HepG2 (cell line): ENCODE data around the gene CELF4. TPM values are rescaled to one million over a fixed set of nuclear protein-coding genes. Genes with fewer than 3 reads are reported as not detected.

Experiments
- ATAC-seq: fragments of 200-7000 bp; cut with Tn5 transposase; 3 replicates; pipeline ENCODE4 v1.9.1; 2020; ENCODE audit warnings: mild to moderate bottlenecking, moderate library complexity
- BruUV-seq: library from RNA; stranded (reverse); fragments of 400-500 nt; replicated peaks from 2 replicates; lab custom pipeline; 2021; lab: Mats Ljungman, UMichigan
- CTCF ChIA-PET: fragments of 300-600 bp; formaldehyde crosslinking; extraction: SDS; loops from one replicate; lab custom pipeline; 2021; ENCODE audit warnings: low total read pairs, inconsistent platforms, low intra/inter-chr PET ratio; lab: Yijun Ruan, JAX
- POLR2A ChIA-PET: fragments of 350-600 bp; sonication (Branson Sonifier 250); formaldehyde crosslinking; loops from one replicate; lab custom pipeline; 2020; ENCODE audit warnings: antibody characterized with exemption, inconsistent platforms; lab: Yijun Ruan, JAX
- DNase-seq: peaks from one replicate; pipeline ENCODE4 v3.0.0-alpha.2; 2015; ENCODE audit warnings: low spot score
- FAIRE-seq: peaks from 3 replicates; lab custom pipeline; 2011; peaks lifted over from hg19 to GRCh38; lab: Jason Lieb, UNC
- H2AFZ ChIP-seq: one replicate; pipeline ENCODE4 v1.6.1; 2011; ENCODE audit warnings: low read length, inconsistent platforms
- H3K27ac ChIP-seq: fragments of 300-600 bp; 3 replicates; pipeline ENCODE4 v1.8.0; 2011; ENCODE audit warnings: mixed run types, mild to moderate bottlenecking, mixed read lengths, low read length, inconsistent platforms; ENCODE audit not compliant: insufficient read depth; ENCODE audit errors: extremely low read length
- H3K27me3 ChIP-seq, 2 experiments: fragments of 200-600 bp in 1 of 2; 2 replicates in 1 of 2; 3 replicates in 1 of 2; pipeline versions ENCODE4 v1.6.0 to v1.8.0; 2011; ENCODE audit warnings: low read length in 2 of 2, mild to moderate bottlenecking in 2 of 2, moderate library complexity in 2 of 2, inconsistent platforms in 1 of 2; ENCODE audit not compliant: insufficient read depth in 2 of 2, control insufficient read depth in 1 of 2
- H3K36me3 ChIP-seq, 2 experiments: fragments of 200-600 bp in 1 of 2; replicated peaks in 1 of 2; 2 replicates in 1 of 2; 3 replicates in 1 of 2; pipeline versions ENCODE4 v1.5.1 to v1.8.0; 2011; ENCODE audit warnings: low read length in 2 of 2, inconsistent platforms in 1 of 2; ENCODE audit not compliant: insufficient read depth in 2 of 2, control insufficient read depth in 1 of 2
- H3K4me1 ChIP-seq: 2 replicates; pipeline ENCODE4 v1.5.1; 2012; ENCODE audit warnings: low read length, inconsistent platforms; ENCODE audit not compliant: insufficient read depth
- H3K4me2 ChIP-seq: 2 replicates; pipeline ENCODE4 v1.6.0; 2011; ENCODE audit warnings: low read depth, low read length, inconsistent platforms
- H3K4me3 ChIP-seq, 3 experiments: fragments of 200-600 bp in 1 of 3; sonication (generic), shearing (Covaris generic) in 1 of 3; replicated peaks in 1 of 3; 2 replicates each; pipeline ENCODE4 v1.5.1; 2011 to 2016; ENCODE audit warnings: low read length in 3 of 3, inconsistent platforms in 2 of 3, low read depth in 2 of 3, mild to moderate bottlenecking in 2 of 3, control low read depth in 1 of 3, mixed read lengths in 1 of 3; ENCODE audit not compliant: insufficient read depth in 1 of 3
- H3K79me2 ChIP-seq: one replicate; pipeline ENCODE4 v1.6.1; 2011; ENCODE audit warnings: low read length, inconsistent platforms; ENCODE audit not compliant: insufficient read depth
- H3K9ac ChIP-seq: 2 replicates; pipeline ENCODE4 v1.6.0; 2011; ENCODE audit warnings: mild to moderate bottlenecking, low read depth, low read length, inconsistent platforms; ENCODE audit not compliant: insufficient read depth
- H3K9me3 ChIP-seq: 2 replicates; pipeline ENCODE4 v1.5.1; 2012; ENCODE audit warnings: mild to moderate bottlenecking, low read length
- H4K20me1 ChIP-seq: 2 replicates; pipeline ENCODE4 v1.6.0; 2011; ENCODE audit warnings: inconsistent platforms, mild to moderate bottlenecking, low read length, moderate library complexity; ENCODE audit not compliant: insufficient read depth
- GATAD2A ChIP-seq: IDR thresholded peaks from 2 replicates; pipeline ENCODE4 v1.6.1; 2016
- ZFP36L2 ChIP-seq: sonication (generic); formaldehyde crosslinking; IDR thresholded peaks from 2 replicates; pipeline ENCODE4 v1.4.0; 2020; ENCODE audit warnings: missing genetic modification reagents
- ZNF30 ChIP-seq: sonication (generic); formaldehyde crosslinking; IDR thresholded peaks from 2 replicates; pipeline ENCODE4 v1.5.0; 2020; ENCODE audit warnings: mild to moderate bottlenecking, missing genetic modification reagents
- WGBS: methylation state at CpG from one replicate; pipeline ENCODE4 v1.1.6; 2017; ENCODE audit warnings: low lambda C conversion rate; 5-methylcytosine and 5-hydroxymethylcytosine counted together
- in situ Hi-C: cut with HindIII; loops from 2 replicates; pipeline ENCODE4 v1.10.0; 2017; ENCODE audit warnings: low pct_unique_long_range_greater_than_20kb; ENCODE audit not compliant: extremely low pct_ligation_motif_present
- intact Hi-C: fragments of 100-400 bp; cut with micrococcal nuclease; formaldehyde crosslinking; loops from one replicate; pipeline ENCODE4 v1.10.0; 2022; ENCODE audit not compliant: unreplicated experiment
- polyA plus RNA-seq, 8 experiments: library from polyadenylated mRNA; depleted of rRNA in 3 of 8; stranded (reverse) in 7 of 8; unstranded in 1 of 8; fragments of >200 nt; fragmentation: Illumina TruSeq in 4 of 8; extraction: Trizol in 4 of 8; gene quantifications; 2 replicates each; pipeline versions ENCODE4 v1.2.1 to v1.2.3, GENCODE V29; 2011 to 2016; ENCODE audit warnings: low read depth in 4 of 8, missing spikeins in 1 of 8, mixed read lengths in 1 of 8; ENCODE audit not compliant: insufficient read depth in 1 of 8
- total RNA-seq, 5 experiments: library from RNA; depleted of rRNA; stranded (reverse); fragments of >200 nt; fragmentation: Illumina TruSeq; extraction: Trizol; gene quantifications; 2 replicates each; pipeline ENCODE4 v1.2.3, GENCODE V29; 2016; ENCODE audit warnings: low read depth in 1 of 5
- TF ChIP-seq, protein P1 (sequence below): sonication (generic); formaldehyde crosslinking; IDR thresholded peaks from 2 replicates; pipeline ENCODE4 v1.4.0; 2020; ENCODE audit warnings: missing genetic modification reagents

Gene CELF4
- total and polyA plus RNA-seq, 2 of the 13 experiments (the other 11 are each of a cell fraction or from before 2014, with no cell fraction given) = not detected

DNA sequence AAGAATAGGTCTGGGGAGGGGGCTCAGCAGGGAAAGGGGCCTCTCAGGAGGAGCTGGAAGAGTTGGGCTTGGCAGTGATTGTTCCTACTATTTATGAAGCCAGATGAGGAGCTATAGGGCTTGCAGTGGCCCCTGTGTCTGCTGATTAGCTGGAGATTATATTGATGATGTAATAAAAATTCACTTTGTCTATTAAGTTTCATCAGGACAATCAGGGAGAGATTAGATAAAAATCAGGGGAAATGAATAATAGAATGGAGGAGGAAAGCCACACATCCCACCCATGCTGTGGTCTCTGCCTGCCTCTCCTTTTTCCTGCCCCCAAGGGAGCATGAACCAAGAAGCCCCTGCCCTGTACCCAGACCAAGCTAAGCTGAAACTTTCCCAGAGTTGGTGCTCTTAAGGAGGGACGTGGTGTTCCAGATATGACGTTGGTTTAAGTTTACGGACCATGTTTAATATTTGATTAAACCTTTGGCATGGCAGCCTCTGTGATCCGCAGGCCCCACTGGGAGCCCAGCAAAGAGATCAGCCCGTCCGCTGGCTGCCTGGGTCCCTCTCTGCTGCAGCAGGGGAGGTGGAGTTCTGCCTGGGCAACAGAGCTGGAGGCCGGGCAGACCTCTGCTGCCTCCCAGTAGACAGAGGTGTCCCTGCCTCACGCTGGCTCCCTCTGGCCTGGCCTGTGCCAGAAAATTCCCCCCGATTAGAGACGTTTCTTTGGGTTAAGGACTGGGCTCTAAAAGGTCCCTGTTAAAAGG, 15.3 kb downstream of the CELF4 start:
- in situ Hi-C loops = no loop called here
- no peak overlapping the region for H3K27ac ChIP-seq
- TF ChIP-seq ZNF30 (CRISPR knock-in tag) (no peak), GATAD2A (no peak)
- TF ChIP-seq, protein P1, sequence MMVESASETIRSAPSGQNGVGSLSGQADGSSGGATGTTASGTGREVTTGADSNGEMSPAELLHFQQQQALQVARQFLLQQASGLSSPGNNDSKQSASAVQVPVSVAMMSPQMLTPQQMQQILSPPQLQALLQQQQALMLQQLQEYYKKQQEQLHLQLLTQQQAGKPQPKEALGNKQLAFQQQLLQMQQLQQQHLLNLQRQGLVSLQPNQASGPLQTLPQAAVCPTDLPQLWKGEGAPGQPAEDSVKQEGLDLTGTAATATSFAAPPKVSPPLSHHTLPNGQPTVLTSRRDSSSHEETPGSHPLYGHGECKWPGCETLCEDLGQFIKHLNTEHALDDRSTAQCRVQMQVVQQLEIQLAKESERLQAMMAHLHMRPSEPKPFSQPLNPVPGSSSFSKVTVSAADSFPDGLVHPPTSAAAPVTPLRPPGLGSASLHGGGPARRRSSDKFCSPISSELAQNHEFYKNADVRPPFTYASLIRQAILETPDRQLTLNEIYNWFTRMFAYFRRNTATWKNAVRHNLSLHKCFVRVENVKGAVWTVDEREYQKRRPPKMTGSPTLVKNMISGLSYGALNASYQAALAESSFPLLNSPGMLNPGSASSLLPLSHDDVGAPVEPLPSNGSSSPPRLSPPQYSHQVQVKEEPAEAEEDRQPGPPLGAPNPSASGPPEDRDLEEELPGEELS (CRISPR knock-in tag) = no peak
- H3K4me3 ChIP-seq = no peak overlapping the region
- ChIA-PET POLR2A (no interaction called here), CTCF (no interaction called here)
- peaks cover 0 to 45% of the 10 kb centered on the region in 2 experiments; a peak in 4 of 5 replicates for H3K27me3 ChIP-seq
- H3K79me2 ChIP-seq = no peaks in the 10 kb centered on the region
- H2AFZ ChIP-seq = no peak overlapping the region
- no peaks in the 10 kb centered on the region for H4K20me1 ChIP-seq
- DNase-seq (no peak), ATAC-seq (no peak), FAIRE-seq (no peak)
- H3K4me1 ChIP-seq = no peaks in the 10 kb centered on the region
- intact Hi-C loops = no loop called here
- WGBS = 15% methylated on average over 5 of the region's 10 CpGs
- no TSS peak for BruUV-seq
- H3K36me3 ChIP-seq = no peaks in the 10 kb centered on the region
- H3K9ac ChIP-seq = no peak overlapping the region
- H3K9me3 ChIP-seq = no peaks in the 10 kb centered on the region
- H3K4me2 ChIP-seq = no peak overlapping the region

DNA sequence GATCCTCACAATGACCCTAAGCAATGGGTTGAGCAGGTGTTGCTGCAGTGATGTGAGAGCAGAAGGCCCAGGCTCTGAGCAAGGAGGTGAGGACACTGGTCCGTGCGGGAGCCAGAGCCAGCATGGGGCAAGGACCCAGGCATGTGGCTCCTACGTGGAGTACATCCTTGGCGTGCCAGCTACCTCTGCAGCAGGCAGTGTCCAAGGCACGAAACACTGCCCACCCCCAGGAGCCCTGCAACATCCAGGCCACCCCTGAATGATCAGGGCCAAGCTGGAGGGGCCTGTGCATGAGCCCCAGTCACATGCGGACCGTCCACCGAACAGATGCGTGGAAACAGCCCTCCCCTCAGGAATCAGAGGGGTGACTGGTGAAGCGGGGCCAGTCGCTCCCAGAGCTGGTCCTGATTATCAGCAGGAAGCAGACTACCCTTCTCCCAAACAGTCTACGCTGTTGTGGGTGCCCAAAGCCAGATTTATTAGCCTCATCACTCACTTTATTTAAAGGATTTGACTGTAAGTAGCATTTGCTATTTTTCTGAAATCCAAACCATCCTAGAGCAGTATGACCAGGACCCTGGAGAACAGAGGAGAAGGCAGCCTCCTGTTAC, 16.8 kb downstream of the CELF4 start:
- Histone ChIP-seq H3K79me2 (no peaks in the 10 kb centered on the region), H3K9me3 (no peaks in the 10 kb centered on the region), H4K20me1 (no peaks in the 10 kb centered on the region), H3K36me3 (no peaks in the 10 kb centered on the region), H3K27ac (no peak overlapping the region), H3K9ac (no peak overlapping the region), H3K27me3 (peaks cover 0 to 49% of the 10 kb centered on the region in 2 experiments; a peak in 4 of 5 replicates), H2AFZ (no peak overlapping the region), H3K4me3 (no peak overlapping the region), H3K4me2 (no peak overlapping the region), H3K4me1 (no peaks in the 10 kb centered on the region)
- intact Hi-C loops = no loop called here
- TF ChIP-seq ZFP36L2 (CRISPR knock-in tag) = no peak
- DNase-seq (no peak), ATAC-seq (no peak), FAIRE-seq (no peak)
- CTCF ChIA-PET = no interaction called here
- in situ Hi-C loops = no loop called here
- BruUV-seq = no TSS peak
- POLR2A ChIA-PET = no interaction called here
- WGBS = 0% methylated on average over 1 of the region's 12 CpGs
